ENCODE results near the gene RETN.

Gene RETN

DNA sequence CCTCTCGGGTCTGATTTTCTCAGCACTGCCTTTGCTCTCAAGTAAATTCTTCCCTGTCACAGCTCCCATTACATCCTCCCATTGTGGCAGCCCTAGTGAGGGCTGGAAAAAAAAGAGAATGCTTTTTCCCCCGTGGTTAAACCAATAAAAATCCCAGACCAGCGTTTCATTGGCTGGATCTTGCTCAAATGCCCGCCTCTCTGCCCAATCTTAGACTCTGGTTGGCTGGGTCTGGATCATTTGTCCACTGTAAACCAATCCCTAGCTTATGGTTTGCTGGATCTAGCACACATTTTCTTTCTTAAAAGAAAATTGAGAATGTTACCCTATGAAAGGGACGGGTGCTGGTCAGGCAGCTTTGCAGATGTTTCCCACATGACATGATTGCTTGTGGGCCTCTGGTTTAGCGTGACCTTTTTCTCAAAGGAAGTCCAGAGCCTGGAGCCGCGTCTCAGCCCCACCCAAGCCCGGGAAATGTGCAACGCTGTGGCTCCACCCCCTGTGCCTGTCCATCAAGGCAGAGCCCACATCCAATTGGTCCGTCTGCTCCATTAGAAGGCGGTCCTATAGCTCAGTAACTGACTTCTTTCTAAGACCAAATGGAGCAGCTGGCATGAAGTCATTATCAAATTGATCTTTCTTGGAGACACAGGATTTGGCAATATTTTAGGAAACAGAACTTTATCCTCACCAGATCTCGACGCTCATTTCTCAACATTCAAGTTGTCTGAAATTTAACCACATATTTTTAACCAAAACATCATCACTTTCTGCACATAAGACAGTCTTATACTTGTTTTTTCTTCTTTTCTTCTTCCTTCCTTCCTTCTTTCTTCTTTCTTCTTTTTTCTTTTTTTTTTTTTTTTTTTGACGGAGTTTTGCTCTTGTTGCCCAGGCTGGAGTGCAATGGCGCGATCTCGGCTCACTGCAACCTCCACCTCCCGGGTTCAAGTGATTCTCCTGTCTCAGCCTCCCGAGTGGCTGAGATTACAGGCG lies 5.5 kb downstream of the RETN start:
- peak; percentile 79 for ATAC-seq
- no peak for TF ChIP-seq TCF4 (CRISPR knock-in tag; IDR thresholded peaks at IDR 0.05; ENCODE audit: borderline replicate concordance)
- TF ChIP-seq TOX (CRISPR knock-in tag; IDR thresholded peaks at IDR 0.05; ENCODE audit: borderline replicate concordance) = no peak
- TF ChIP-seq ISL1 (CRISPR knock-in tag; IDR thresholded peaks at IDR 0.05) = no peak
- TF ChIP-seq CSRNP3 (CRISPR knock-in tag; IDR thresholded peaks at IDR 0.05) = no peak
- no peak for TF ChIP-seq ZNF8 (CRISPR knock-in tag; IDR thresholded peaks at IDR 0.05)
- TF ChIP-seq ZFP3 (CRISPR knock-in tag; IDR thresholded peaks at IDR 0.05) = no peak
- no peak for TF ChIP-seq RARB (CRISPR knock-in tag; IDR thresholded peaks at IDR 0.05)
- no peak for TF ChIP-seq OSR1 (CRISPR knock-in tag; IDR thresholded peaks at IDR 0.05)
- TF ChIP-seq ZNF70 (CRISPR knock-in tag; IDR thresholded peaks at IDR 0.05) = no peak
- no peak for TF ChIP-seq CREB5 (CRISPR knock-in tag; IDR thresholded peaks at IDR 0.05; ENCODE audit: low read depth)
- TF ChIP-seq ZC3H10 (CRISPR knock-in tag; IDR thresholded peaks at IDR 0.05) = no peak
- no peak for TF ChIP-seq ESRRG (CRISPR knock-in tag; IDR thresholded peaks at IDR 0.05)
- no peak for TF ChIP-seq SNAI2 (CRISPR knock-in tag; IDR thresholded peaks at IDR 0.05)
- TF ChIP-seq ZFP30 (CRISPR knock-in tag; IDR thresholded peaks at IDR 0.05) = no peak
- TF ChIP-seq, protein P1, sequence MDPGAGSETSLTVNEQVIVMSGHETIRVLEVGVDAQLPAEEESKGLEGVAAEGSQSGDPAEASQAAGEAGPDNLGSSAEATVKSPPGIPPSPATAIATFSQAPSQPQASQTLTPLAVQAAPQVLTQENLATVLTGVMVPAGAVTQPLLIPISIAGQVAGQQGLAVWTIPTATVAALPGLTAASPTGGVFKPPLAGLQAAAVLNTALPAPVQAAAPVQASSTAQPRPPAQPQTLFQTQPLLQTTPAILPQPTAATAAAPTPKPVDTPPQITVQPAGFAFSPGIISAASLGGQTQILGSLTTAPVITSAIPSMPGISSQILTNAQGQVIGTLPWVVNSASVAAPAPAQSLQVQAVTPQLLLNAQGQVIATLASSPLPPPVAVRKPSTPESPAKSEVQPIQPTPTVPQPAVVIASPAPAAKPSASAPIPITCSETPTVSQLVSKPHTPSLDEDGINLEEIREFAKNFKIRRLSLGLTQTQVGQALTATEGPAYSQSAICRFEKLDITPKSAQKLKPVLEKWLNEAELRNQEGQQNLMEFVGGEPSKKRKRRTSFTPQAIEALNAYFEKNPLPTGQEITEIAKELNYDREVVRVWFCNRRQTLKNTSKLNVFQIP (CRISPR knock-in tag; IDR thresholded peaks at IDR 0.05; ENCODE audit: borderline replicate concordance, low read depth) = no peak
- TF ChIP-seq, protein P2, sequence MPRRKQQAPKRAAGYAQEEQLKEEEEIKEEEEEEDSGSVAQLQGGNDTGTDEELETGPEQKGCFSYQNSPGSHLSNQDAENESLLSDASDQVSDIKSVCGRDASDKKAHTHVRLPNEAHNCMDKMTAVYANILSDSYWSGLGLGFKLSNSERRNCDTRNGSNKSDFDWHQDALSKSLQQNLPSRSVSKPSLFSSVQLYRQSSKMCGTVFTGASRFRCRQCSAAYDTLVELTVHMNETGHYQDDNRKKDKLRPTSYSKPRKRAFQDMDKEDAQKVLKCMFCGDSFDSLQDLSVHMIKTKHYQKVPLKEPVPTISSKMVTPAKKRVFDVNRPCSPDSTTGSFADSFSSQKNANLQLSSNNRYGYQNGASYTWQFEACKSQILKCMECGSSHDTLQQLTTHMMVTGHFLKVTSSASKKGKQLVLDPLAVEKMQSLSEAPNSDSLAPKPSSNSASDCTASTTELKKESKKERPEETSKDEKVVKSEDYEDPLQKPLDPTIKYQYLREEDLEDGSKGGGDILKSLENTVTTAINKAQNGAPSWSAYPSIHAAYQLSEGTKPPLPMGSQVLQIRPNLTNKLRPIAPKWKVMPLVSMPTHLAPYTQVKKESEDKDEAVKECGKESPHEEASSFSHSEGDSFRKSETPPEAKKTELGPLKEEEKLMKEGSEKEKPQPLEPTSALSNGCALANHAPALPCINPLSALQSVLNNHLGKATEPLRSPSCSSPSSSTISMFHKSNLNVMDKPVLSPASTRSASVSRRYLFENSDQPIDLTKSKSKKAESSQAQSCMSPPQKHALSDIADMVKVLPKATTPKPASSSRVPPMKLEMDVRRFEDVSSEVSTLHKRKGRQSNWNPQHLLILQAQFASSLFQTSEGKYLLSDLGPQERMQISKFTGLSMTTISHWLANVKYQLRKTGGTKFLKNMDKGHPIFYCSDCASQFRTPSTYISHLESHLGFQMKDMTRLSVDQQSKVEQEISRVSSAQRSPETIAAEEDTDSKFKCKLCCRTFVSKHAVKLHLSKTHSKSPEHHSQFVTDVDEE (CRISPR knock-in tag; IDR thresholded peaks at IDR 0.05) = no peak

GRCh38 chr19:7676376-7676775 lies 7.5 kb downstream of the RETN start:
- no peak for TF ChIP-seq PATZ1 (CRISPR knock-in tag; IDR thresholded peaks at IDR 0.05; ENCODE audit: borderline replicate concordance)
- TF ChIP-seq CREB5 (CRISPR knock-in tag; IDR thresholded peaks at IDR 0.05; ENCODE audit: low read depth) = no peak
- no peak for ATAC-seq

DNA sequence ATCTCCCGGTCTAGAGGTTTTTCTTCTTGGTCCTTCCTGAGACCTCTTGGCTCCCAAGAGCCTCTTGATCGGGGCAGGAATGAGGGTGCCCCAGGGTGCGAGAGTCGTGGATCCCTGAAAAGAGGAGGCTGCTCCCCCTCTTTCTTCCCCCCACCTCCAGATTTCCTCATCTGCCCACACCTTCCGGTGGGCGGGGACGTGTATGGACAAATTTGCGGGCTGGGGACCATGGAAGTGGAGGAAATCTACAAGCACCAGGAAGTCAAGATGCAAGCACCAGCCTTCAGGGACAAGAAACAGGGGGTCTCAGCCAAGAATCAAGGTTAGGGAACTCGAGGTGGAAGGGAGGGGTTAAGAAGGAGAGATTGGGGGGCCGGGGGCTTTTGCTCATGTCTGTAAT lies 8.0 kb downstream of the RETN start, which contains the start of gene MCEMP1:
TSS of gene MCEMP1 (plus strand) at position 237 of the 400 bp plus-strand sequence. CDS start at position 268, 31 bp downstream.
- ATAC-seq = no peak
- TF ChIP-seq, protein P1 (CRISPR knock-in tag; IDR thresholded peaks at IDR 0.05; ENCODE audit: borderline replicate concordance, low read depth) = no peak
- TF ChIP-seq RARB (CRISPR knock-in tag; IDR thresholded peaks at IDR 0.05) (no peak), ZNF8 (CRISPR knock-in tag; IDR thresholded peaks at IDR 0.05) (no peak), ZNF70 (CRISPR knock-in tag; IDR thresholded peaks at IDR 0.05) (no peak), CREB5 (CRISPR knock-in tag; IDR thresholded peaks at IDR 0.05; ENCODE audit: low read depth) (no peak), GLIS3 (CRISPR knock-in tag; IDR thresholded peaks at IDR 0.05) (no peak), ARNTL (CRISPR knock-in tag; IDR thresholded peaks at IDR 0.05; ENCODE audit: borderline replicate concordance, low read depth) (no peak)
- TF ChIP-seq, protein P2 (CRISPR knock-in tag; IDR thresholded peaks at IDR 0.05) = no peak

Data from SK-N-SH treated with all-trans-retinoic acid at 6 μM for 48 hours (cell line).